ENCODE measurements around the gene MAGI3.

MAGI3 gene

DNA sequence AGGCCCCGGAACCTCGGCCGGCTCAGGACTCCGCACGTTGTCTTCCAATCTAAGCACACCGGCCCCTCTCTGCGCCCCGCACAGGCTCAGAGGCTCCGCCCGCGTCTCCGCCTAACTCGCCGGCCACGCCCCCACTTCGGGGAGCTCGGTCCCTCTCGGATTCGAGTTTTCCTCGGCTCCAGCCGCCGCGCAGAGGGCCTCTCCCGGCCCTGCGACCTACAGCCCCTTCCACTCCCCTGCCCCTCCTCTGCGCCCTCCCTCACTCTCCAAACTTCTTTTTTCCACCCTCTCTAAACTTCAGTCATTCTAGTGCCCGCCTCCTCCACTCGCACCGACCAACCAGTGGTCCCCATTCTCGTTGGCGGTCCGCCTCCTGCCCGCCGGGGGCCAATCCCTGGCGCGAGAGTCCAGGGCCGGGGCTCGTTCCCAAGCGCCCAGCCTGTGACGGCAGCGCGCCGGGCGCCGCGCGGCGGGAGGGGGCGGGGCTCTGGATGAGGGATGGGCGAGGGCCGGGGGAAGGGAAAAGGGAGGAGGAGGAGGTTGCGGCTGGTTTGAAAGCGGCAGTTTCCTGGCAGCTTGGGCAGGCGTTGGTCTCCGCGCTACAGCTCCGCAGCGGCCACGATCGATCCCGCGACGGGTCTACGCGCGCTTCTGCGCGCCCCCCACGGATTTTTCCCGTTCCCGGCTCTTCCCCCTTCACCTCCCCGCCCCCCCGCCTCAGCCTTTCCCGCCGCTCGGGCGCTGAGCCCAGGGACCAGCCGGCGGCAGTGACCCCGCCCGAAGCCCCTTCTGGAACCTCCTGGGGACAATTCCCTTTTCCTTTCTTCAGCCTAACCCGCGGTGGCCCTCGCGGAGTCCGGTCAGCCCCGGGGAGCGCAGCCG lies at the start of gene MAGI3:
MAGI3 (plus strand) TSS at position 563 of the 882 bp plus-strand sequence. CDS start 519 bp downstream, outside the sequence.
- DNase-seq = peak; percentile 95

DNA sequence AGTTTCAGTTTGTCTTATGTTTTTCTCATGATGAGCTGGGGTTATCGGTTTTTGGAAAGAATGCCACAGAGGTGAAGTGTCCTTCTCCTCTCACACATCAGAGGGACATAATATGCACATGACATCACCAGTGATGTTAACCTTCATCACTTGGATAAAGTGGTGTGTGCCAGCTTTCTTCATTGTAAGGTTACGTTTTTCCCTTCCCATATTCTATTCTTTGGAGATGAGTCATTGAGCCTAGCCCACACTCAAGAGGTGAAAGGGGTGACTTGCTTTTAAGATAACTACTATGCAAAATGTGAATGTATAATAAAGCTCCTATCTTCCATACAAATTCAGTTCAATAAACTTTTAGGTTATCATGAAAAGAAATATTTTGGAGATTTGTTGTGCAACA lies 36.7 kb upstream of the MAGI3 start:
- DNase-seq = no peak

DNA sequence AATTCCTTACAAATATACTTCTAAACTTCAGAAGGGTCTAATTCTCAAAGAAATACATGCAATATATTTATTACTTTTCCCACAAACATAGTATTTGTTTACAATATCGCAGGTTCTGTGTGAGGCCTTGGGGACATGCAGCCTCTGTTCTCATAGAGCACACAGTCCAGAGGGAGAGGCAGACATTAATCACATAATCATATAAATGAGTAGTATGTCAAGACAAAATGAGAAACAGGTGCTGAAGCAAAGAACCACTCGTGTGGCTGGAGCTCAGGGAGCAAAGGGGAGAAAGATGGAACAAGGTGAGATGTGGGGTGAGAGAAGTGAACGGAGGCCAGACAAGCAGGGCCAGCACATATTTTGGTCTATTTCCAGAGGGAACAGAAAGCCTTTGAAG lies 26.4 kb upstream of the MAGI3 start:
- DNase-seq = no peak

DNA sequence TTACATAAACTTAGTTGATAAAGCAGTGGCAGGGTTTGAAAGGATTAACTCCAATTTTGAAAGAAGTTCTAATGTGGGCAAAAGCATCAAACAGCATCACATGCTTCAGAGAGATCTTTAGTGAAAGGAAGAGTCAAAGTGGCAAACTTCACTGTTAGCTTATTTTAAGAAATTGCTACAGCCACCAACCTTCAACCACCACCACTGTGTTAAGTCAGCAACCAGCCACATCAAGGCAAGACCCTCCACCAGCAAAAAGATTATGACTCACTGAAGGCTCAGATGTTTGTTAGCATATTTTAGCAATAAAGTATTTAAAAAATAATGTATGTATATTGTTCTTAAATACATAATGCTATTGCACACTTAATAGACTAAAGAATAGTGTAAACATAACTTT lies 21.3 kb upstream of the MAGI3 start:
- DNase-seq = peak; percentile 25

DNA sequence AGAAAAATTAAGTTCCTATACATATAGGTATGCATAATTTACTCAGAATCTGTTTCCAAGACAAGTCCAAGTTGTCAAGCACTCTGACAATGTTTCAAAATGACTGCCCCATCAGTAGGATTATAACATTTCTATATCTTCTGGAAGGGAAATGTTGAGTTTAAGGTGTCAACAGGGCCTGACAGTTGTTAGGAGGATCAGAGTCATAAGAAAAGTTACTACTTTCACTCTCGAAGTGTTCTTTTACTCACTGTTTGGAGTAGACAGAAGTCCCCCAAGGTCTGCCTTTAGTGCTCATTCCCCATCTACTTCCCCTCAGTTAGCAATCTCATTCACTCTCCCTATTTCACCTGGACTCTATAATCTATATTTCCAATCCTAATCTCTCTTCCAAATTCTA lies 20.6 kb upstream of the MAGI3 start:
- DNase-seq = no peak

DNA sequence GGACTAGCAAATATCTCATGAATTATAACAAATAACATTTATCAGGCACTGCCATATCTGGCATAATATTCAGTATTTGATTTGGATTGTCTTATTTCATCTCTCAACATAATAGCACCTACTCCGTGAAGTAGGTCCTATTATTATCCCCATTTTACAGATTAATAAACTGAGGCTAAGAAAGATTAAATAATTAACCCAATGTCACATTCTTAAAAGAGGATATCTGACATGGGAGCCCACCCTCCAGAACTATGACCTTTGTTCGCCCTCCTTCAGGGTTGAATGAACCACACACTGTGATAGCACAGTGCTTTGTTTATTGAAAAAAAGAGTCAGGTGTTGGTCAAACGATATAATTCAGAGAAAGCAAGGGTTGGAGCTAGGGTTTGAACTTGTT lies 19.4 kb upstream of the MAGI3 start:
- no peak for DNase-seq

DNA sequence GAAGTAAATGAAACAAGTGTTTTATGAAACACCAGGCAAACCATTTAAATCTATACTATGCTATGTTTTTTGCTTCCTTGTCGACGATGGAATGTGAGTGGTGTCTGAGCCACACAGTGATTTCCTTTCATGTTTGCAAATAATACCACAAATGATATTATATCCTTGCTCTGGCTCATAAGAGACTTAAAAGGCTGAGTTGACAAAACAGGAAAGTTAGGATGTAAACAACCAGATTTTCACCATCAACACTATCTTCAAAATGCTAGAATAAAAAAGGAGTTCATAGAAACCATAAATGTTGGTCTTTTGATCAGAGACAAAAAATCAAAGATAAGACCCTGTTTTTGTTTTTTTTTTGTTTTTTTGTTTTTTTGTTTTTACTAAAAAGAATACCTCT lies 17.8 kb upstream of the MAGI3 start:
- no peak for DNase-seq

DNA sequence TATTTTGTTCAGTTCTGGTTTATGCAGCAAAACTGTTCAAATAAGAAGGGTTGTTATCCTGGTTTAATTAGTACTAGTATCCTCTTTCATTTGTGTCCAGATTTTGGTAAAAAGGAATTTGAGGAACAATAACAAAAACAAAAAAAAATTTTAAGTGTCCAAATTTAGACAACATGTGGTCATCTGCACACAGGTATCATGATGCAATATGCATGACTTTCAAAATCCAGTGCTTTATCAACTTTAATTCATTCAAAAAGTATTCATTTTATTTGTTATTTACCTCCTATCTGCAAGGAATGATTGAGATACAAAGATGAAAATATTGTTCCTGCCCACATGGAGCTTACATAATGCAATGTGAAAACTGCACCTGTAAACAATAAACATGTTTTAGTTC lies 16.7 kb upstream of the MAGI3 start:
- DNase-seq = no peak

DNA sequence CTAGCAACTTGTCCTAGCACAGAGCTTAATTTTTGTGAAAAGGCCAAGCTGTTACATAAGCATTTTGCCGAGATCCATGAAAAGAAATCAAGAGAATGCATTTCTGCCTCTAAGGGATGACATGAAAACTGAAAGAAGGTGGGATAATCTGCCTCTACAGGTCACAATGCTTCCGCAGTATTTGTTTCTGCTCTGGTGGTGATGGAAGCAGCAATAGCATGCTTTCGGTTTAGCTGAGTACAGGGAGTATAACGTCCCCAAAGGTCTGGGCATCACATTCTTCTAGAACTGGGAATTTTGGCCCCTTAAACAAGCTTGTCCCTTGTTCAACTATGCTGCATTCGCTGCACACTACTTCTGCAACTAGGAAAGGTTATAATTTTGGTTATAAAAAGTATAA lies 14.4 kb upstream of the MAGI3 start:
- no peak for DNase-seq

DNA sequence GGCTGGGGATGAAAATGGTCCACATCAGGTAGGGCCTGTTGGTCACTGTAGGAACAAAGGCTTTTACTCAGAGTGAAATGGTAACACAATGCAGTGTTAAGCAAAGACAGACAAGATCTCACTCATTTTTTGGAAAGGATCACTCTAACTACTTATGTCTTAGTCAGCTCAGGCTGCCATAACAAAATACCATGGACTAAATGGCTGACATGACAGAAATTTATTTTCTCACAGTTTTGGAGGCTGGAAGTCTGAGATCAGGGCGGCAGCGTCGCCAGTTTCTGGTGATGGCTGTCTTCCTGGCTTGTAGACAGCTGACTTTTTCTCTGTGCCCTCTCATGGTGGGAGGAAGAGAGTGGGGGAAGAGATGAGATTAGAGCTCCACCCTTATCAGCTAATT lies 10.2 kb upstream of the MAGI3 start:
- DNase-seq = no peak

DNA sequence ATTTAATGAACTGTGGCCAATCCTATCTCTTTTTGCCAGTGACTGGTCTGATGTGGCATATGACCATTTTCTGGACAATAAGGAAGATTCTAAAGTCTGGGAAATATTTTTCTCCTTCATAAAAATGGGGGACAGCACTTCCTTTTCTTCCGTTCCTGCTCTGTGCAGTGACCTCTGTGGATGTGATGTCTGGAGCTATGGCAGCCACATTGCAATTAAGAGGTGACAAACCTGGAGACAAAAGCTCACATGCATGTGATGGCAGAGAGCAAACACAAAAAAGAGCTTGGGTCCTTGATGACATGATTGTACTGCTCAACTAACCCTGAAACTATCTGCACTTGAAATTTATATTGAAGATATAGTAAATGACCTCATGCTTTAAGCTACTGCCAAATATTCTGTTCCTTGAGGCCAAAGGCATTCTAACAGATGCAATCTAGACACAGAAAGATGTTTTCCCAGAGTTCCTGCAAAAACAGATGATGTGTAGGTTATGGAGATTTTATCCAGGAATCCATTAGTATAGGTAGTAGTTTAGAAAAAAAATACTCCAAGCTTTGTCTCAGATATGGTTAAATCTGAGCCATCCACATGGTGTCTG lies 2.2 kb upstream of the MAGI3 start:
- DNase-seq = no peak

DNA sequence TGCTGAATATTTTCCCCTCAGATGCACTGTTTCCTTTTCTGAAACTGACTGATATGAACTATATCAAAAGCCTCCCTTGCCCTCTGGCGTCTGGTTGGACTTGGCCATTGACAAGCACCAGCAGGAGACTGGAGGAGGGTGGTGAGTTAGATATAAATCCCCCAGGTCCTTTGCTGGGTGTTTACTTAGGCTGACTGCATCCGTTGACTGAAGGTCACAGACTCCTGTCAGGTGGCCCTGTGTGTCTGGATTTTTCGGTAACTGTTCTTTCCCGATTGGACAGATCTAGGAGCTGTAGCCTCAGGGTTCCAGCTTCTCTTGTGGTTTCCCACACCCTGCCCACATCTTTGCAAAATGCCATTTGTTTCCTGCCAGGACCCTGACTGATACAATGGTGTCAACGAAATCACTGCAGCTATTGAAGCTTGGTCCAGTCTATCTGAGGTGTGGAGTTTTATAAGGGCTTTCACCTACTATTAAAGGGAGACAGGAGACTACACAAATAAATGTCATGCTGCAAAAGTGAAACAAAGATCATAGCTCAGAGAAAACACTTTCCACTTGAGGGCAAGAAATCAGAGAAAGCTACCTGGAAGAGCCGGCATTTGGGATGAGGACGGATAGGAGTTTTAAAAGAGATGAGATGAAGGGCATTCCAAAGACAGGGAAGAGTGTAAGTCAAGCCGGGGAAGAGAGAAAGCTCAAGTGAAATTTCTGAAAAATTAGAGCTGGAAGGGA lies 1.5 kb upstream of the MAGI3 start:
- no peak for DNase-seq

DNA sequence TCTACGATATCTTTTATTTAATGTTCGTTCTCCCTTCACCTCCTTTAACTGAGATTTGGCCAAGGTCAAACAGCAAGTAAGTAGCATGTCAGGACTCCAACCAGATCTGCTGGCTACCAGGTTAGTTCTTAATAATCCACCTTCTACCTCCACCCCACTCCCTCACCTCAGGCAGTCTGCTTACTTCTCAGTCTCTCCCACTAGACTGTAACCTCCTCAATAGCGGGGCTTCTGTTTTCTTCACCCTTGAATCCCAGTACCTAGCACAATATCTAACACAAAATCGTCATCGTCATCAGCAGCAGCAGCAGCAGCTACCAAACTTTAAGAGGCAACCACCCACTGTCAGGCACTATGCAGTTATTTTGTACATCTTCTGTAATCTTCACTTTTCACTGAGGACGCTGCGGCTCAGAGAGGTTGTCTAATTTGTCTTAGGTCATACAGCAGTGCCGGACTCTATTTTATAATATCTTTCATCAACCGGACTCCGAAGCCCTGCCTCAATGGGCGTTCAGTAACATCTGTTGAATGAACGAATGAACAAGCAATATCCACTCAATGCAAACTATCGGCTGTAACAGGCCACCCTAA lies 859 bp upstream of the MAGI3 start:
- DNase-seq = peak; percentile 23

DNA sequence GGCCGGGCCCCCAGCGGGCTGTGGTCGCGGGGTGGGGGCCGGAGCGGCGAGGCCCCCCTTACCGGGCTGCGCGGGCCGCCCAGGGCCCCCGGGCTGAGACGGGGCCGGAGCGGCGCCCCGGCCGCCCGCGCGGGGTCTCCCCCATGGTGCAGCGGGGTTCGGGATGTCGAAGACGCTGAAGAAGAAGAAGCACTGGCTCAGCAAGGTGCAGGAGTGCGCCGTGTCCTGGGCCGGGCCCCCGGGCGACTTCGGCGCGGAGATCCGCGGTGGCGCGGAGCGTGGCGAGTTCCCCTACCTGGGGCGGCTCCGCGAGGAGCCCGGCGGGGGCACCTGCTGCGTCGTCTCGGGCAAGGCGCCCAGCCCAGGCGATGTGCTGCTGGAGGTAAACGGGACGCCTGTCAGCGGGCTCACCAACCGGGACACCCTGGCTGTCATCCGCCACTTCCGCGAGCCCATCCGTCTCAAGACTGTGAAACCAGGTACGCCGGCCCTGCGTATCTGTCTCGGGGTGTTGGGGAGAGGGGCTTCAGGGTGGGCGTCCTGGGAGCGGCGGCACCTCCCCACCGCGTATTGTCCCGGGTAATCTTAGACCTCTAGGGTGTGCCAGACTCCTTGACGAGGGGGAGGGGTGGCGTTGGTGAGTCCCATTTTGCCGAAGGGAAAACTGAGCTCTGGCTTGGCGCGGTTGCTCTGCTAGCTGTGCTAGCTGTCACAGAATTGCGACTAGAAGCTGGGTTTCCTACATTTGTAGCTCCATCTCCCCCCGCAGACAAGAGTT lies 745 bp downstream of the MAGI3 start:
- peak; percentile 58 for DNase-seq

DNA sequence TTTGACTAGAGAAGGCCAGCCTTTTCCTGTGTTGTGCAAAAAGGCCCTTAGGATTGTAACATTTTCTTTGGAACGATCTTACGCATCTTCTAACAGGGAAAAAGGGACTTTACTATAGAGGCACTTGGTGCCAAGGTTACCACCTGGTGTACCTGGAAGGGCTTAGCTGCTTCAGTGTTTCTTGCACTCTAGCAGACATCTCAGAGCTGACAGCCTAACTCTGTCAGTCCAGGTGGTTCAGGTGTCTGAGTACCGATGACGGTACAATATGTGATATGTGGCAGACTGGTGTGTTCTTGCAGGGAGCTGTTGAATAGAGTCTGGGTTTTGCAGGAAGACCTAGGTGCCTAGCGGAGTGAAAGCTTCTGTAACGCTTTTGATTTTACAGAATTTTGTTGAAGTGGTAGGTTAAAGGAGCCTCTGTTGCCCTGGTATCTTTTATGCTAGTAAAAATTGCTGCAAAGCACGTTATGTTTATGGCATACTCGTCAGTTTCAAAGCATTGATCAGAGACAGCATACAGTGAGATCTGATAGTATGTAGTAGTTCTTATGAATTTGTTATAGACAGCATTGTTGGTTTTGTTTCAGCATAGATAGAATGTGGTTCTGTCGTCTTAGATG lies 1.4 kb downstream of the MAGI3 start:
- peak; percentile 28 for DNase-seq

DNA sequence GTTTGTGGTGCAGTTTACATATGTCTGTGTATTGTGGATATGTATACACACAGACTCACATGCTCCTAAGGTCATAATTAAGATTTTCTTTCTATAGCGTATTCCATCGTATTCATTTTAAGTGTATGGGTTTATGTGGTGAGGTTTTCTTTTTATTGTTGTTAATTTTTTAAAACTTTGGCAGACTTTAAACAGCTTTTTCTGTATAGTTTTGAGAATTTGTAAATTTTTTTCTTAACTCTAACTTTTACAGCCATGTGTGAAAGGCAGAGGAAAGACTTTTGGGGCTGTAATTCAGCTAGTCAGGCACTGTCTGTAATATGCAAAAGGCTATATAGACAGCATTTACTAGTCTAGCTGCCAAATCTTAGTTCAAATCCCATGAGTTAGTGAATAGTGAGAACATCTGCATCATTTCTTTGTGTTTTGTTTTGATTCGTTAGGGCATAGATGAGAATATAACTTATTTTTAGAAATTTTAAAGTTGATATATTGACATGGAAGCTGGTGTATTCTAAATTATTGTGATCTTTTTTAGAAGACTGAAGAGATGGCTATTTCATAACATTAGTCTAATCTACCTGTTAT lies 2.3 kb downstream of the MAGI3 start:
- DNase-seq = no peak

DNA sequence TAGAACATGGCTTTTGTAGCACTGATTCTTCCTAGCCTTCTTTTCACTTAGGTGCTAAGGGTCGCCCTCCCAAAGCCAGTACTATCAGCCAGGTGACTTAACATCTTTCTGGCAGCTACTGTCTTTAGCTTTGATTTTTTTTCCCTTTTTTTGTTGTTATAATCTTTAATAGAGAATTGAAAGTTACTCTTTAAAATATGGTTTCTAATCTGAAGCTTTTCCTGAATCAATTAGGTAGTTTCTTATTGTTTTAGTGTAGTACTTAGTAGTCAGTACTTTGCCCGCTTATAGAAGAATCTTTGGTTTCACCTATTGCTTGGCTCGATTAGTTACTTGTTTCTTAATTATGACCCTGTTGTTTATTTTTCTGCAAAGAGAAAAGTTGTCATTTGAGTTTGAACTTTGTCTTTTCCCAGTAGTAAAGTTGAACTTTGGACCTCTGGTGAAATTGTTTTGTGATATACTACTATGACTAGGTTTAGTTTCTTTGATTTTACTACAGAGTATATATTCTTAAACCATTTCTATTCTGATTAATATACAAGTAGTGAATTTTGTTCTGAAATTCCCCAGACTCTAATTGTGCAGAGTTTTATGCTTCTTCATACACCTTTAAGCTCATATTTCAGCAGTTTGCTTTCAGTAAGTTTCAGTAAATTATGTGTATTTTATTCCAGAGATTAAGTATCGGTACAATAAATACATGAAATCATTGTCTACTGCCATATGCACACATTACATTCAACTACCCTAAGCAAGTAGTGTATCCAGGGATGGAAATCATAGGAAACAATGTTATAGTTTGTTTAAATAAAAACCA lies 3.9 kb downstream of the MAGI3 start:
- no peak for DNase-seq

DNA sequence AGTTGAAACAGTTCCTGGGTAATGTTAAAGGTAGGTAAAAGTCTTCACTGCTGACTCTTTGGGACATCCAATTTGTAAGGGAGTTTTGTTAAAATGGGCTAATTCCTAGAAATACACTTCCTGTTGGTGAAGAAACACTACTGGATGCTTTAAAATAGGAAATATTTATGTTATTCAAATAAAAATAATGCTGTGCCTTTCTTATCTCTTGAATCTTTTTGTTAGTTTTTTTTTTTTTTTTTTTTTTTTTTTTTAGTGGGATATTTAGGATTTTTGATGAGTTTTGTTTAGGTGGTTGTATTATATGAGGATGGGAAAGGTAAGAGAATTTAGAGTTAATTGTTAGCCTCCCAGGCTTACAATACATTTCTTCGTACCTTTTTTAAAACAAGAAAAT lies 4.5 kb downstream of the MAGI3 start:
- no peak for DNase-seq

DNA sequence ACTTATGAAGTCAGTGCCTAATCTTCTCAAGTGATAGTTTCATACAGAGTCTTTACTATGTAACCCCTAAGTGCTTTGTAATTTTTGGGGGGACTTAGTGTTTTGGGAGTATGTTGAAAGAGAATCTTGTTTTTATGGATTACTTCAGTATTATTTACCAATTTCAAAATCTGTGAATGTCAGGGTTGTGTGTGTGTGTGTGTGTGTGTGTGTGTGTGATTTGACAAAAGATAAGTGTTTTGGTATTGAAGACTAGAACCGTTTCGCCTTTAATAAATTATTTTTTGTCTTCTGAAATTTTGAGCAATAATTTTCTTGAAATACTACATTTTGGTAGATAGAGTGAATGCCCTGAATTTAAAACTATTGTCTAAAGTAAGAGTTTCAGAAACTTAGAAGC lies 5.8 kb downstream of the MAGI3 start:
- DNase-seq = no peak

DNA sequence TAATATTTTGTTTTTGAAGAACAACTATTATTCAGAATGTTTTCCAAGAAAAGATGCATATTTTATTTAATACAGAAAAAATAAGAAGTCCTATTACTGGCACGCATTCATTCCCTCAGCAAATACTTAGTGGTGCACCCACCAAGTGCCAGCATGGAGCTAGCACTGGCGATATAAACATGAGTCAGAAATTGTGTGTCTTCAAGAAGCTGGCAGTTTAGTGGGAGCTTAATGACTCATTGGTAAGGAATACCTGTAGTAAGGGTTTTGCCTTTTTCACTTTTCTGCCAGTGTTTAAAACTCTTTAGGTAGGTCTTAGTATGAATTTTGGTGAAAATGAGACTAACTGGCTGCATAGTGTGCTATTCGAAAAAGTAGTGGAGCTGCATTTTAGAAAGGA lies 6.3 kb downstream of the MAGI3 start:
- DNase-seq = no peak

DNA sequence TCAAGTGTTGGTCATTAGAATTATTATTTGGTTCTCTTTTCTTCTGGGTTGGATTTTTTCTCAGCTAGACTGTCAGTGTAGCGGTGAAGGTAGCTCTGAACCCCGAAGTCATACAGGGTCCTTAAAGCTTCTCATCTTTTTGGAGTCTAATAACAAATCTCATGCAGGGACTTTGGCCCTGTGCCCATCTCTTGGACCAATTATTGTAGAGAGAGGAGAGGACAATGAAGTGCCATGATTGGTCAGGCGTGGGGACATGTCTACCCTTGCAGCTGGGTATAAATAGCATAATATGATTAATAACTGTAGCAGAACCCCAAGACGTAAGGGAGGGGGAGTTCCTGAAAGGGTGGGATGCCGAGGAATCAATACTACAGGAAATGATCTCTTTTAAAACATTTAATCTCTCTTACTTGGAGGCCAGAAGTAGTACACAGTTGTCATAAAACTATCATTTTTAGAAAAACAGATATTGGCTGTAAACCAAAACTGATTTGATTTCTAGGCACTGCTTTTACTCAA lies 8.8 kb downstream of the MAGI3 start:
- DNase-seq = no peak
